Uterus (tissue), 2 donors: ENCODE data around the gene DDX24.

Experiments used
- CTCF ChIP-seq, 4 experiments: fragments of 200-600 bp in 2 of 4; fragments of 450-650 bp in 2 of 4; sonication (generic) in 2 of 4; IDR thresholded peaks; one replicate each; pipeline ENCODE4 v1.5.1; 2016 to 2019; ENCODE audit warnings: antibody characterized with exemption in 4 of 4, mild to moderate bottlenecking in 2 of 4, moderate library complexity in 1 of 4
- POLR2A ChIP-seq, 2 donors: fragments of 450-650 bp; IDR thresholded peaks; one replicate each; pipeline ENCODE4 v1.6.1; 2016; ENCODE audit warnings: antibody characterized with exemption in 2 of 2, mild to moderate bottlenecking in 1 of 2, moderate library complexity in 1 of 2

GRCh38 chr14:94019329-94019728 lies 61.7 kb downstream of the DDX24 start:
- TF ChIP-seq CTCF (IDR thresholded peaks at IDR 0.05): no peak
- no peak for TF ChIP-seq POLR2A (IDR thresholded peaks at IDR 0.05)
